Left cardiac atrium (tissue), 4 donors: ENCODE measurements around the gene LENG8. TPM values are rescaled to one million over a fixed set of nuclear protein-coding genes. Genes with fewer than 3 reads are reported as not detected.
"Not testable (repeated sequence)": the region's sequence is repeated elsewhere in the genome, so short reads cannot be mapped to it uniquely, and the experiment has no call there.

Experiments used
- ATAC-seq, 2 donors: fragments of 200-7000 bp; cut with Tn5 transposase; one replicate each; pipeline ENCODE4 v1.9.1; 2020; ENCODE audit warnings: mild to moderate bottlenecking in 2 of 2, moderate library complexity in 2 of 2
- DNase-seq: peaks from one replicate; pipeline ENCODE4 v3.0.0-alpha.2; 2020
- intact Hi-C, 2 donors: fragments of 100-400 bp; cut with DNase I; formaldehyde crosslinking; loops; one replicate each; pipeline versions ENCODE4 v1.14.1 to v1.15.1; 2022 to 2023
- total RNA-seq, 2 donors: library from RNA; stranded (reverse); fragmentation: NEBNext Ultra II Directional; extraction: Animal tissue kit (Norgen Biotek cat#: 25700); gene quantifications; one replicate each; pipeline ENCODE4 v1.2.1, GENCODE V29; 2021
- donor health status: DM: no; HTN: yes; CAD: no.
- donor health status: DM: no; HTN: yes; CAD: no; lungs with severe emphysema.
- donor health status: DM: yes; HTN: yes; CAD: no.
- donor health status: Dilated cardiomyopathy.

The LENG8 gene
- total RNA-seq, 2 donors from 2014 or later = 66.6 to 76.5 TPM

- DNase-seq (no peak), ATAC-seq (peak; percentile 4 to 20)
- intact Hi-C loops = no loop called here
These were observed 13.4 kb upstream of the LENG8 start for GRCh38 chr19:54435551-54436016.

DNA sequence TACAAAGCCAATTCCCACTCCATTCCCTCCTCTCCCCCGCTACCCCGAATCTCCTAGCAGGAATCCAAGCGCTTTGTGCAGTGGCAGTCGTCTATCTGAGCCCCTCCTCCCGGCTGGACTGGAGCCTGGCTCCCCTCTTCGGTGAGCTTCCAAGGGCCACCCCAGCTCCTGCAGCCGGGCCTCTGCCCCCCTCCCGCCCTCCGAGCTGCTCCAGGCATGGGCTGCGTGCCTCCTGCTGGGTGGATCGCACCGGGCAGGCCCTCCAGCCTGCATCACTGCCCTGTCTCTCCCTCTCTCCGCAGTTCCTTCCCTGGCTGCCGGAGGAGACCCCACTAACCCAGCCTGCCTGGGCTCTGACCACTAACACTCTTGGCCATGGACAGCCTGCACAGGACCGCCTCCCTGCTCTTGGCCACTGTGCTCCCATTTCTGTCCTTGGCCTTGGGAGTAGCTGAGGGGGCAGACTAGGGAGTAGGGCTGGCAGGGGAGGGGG lies 12.9 kb upstream of the LENG8 start:
- DNase-seq (no peak), ATAC-seq (peak; percentile 18 to 46)
- intact Hi-C loops = no loop called here

DNA sequence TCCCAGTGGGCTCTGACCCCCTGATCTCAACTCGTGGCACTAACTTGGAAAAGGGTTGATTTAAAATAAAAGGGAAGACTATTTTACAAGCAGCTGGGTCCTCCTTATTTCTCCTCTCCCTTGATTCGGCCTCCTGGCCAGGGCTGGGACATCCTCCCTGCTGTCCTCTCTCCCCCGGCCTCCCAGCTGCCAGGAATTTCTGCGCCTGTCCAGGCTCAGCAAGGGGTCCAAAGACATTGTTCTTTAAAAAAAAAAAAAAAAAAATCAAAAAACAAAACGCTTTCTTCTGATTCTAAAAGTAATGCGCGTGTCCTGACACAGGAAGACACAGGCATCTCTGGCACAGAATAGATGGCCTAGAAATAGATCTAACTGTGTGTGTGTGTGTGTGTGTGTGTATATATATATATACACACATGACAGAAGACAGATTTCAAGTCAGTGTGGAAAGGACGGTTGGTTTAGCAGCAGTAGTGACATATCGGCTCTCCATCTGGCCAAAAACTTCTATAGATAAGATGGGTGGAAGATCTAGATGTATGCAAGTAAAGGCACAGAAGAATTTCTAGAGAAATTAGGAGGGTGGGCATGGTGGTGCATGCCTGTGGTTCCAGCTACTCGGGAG lies 12.3 kb upstream of the LENG8 start:
- DNase-seq = no peak
- intact Hi-C loops = no loop called here
- no peak for ATAC-seq

GRCh38 chr19:54439174-54439851 lies 9.7 kb upstream of the LENG8 start:
- intact Hi-C loops = no loop called here
- ATAC-seq (peak; percentile 29 to 42), DNase-seq (no peak)

DNA sequence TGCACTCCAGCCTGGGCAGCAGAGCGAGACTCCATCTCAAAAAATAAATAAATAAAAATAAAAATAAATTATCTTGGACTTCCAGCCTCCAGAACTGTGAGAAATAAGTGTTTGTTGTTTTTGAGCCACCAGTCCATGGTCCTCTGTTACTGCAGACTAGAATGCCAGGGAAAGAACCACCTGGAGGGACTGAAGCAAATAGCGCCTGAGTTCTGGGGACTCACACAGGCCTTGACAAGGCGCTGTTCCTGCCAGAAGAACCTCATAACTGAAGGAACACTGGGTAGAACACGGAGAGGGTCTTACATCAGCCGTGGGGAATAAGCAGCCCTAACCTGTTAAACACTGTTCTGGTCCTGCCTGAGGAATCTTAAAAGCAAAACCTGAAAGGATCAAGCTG lies 8.4 kb upstream of the LENG8 start:
- no peak for DNase-seq
- intact Hi-C loops = no loop called here
- ATAC-seq = no peak

DNA sequence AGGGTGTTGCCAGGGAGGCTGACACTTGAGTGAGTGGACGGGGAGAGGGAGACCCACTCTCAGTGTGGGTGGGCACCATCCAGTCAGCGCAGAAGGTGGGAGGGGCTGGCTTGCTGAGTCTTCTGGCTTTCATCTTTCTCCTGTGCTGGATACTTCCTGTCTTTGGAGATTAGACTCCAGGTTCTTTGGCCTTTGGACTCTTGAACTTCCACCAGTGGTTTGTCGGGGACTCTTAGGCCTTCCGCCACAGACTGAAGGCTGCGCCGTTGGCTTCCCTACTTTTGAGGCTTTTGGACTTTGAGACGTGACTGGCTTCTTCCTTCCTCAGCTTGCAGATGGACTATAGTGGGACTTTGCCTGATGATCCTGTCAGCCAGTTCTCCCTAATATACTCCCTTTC lies 4.3 kb upstream of the LENG8 start:
- intact Hi-C loops = no loop called here
- no peak for DNase-seq
- ATAC-seq = no peak

- DNase-seq, ATAC-seq, intact Hi-C loops: not testable (repeated sequence)
These were observed 2.6 kb upstream of the LENG8 start for GRCh38 chr19:54446349-54446748.

DNA sequence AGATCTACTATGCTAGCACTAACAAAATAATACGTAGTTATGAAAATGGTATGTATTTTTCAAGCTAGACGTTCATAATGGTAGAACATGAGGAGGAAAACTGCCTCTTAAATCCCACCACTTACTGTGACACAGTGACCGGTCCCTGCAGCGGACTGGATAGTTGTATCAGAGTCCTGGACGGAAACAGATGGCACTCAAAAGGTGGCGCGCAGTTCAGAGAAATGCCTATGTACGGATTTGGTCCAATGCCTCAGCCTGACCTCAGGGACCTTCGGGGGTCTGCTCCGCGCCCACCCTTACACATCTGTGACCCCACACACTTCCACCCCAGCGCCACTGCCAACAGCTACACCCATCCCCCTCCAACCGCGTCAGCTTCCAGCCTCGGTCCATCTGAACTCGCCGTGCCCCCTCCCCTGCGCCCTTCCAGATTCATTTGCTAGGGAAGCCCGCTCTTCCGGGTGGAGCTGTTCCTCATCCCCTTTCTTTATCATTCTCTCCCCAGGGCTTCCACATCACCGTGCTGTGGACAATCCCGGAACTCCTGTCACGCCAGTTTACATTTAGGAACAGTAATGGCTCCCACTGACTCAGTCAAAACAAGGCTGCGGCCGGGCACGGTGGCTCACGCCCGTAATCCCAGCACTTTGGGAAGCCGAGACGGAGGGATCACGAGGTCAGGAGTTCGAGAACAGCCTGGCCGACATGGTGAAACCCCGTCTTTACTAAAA lies 792 bp upstream of the LENG8 start:
- ATAC-seq (peak; percentile 20 to 48), DNase-seq (peak; percentile 67)
- intact Hi-C loops = no loop called here

- ATAC-seq (no peak), DNase-seq (no peak)
- intact Hi-C loops = no loop called here
These were observed 686 bp downstream of the LENG8 start for GRCh38 chr19:54449701-54450069.

DNA sequence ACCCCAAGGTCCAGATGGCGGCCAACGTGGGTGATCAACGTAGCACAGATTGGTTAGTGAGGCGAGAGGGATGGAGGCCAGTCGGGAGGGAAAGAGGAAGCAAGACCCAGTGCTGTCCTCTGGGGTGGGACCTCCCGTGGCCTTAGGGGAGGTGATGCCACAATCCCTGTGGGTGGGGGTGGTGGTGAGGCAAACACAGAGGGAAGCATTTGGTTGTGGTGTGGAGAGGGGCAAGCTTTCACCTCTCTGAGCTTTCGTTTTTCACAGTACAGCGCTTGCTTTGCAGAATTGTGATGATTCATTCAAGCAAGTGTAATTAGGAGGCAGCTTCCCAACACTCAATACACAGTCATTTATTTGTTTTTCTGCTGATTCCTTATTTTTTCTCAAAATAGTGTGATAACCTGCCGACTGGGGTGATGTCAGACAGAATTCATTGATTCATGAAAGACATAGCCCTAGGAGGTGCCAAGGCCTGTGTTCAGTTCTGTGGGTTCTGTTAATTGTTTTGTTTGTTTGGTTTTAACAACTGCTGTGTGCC lies 2.4 kb downstream of the LENG8 start:
- ATAC-seq (no peak), DNase-seq (no peak)
- intact Hi-C loops = no loop called here

GRCh38 chr19:54451997-54452396 lies 3.0 kb downstream of the LENG8 start:
- intact Hi-C loops = no loop called here
- no peak for ATAC-seq
- DNase-seq = no peak

- ATAC-seq (no peak), DNase-seq (no peak)
- intact Hi-C loops = no loop called here
These were observed 3.6 kb downstream of the LENG8 start for GRCh38 chr19:54452626-54453025.

- intact Hi-C loops = no loop called here
- ATAC-seq = no peak
- no peak for DNase-seq
These were observed 5.2 kb downstream of the LENG8 start for GRCh38 chr19:54453921-54454780.

DNA sequence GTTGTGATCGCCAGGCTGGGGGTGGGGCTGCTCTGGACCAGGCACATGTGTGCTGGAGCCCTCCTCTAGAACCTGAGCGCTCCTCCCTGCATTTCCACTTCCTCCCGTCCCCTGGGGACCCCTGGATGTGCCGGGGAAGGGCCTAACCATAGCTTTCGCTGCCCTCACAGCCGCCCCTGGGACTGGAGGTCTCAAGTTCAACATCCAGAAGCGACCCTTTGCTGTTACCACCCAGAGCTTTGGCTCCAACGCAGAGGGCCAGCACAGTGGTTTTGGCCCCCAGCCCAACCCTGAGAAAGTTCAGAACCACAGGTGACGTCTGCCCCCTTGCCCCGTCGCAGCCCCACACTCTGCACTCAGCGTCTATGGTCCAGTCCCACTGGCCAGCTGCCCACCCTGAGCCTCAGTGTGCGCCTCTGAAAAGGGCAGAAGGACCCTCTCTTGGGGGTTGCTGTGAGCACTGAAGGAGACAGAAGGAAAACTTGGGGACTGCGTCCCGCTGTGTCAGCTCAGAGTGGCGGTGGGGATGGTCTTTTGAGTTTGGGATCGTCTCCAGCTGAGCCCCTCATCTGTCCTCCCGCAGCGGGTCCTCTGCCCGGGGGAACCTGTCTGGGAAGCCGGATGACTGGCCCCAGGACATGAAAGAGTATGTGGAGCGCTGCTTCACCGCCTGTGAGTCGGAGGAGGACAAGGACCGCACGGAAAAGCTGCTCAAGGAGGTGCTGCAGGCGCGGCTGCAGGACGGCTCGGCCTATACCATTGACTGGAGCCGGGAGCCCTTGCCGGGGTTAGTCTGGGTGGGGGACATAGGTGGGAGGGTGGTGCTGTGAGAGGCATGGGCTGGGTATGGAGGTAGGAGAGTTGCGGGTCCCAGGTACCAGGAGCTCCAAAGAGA lies 6.0 kb downstream of the LENG8 start:
- intact Hi-C loops = no loop called here
- DNase-seq = no peak
- no peak for ATAC-seq

- intact Hi-C loops = no loop called here
- ATAC-seq (no peak), DNase-seq (no peak)
These were observed 6.9 kb downstream of the LENG8 start for GRCh38 chr19:54455786-54456422.

GRCh38 chr19:54456423-54457373 lies 7.7 kb downstream of the LENG8 start:
- DNase-seq (no peak), ATAC-seq (no peak)
- intact Hi-C loops = no loop called here
